PC-9 (cell line): ENCODE measurements around the gene TGFBR3. TPM values are rescaled to one million over a fixed set of nuclear protein-coding genes. Genes with fewer than 3 reads are reported as not detected.
"Not testable (repeated sequence)": the region's sequence is repeated elsewhere in the genome, so short reads cannot be mapped to it uniquely, and the experiment has no call there.

ENCODE experiments used
- BruUV-seq: library from RNA; stranded (reverse); fragments of 400-500 nt; replicated peaks from 2 replicates; lab custom pipeline; 2021; lab: Mats Ljungman, UMichigan
- CTCF ChIA-PET: fragments of 300-600 bp; sonication (Branson Sonifier 250); formaldehyde crosslinking; loops from one replicate; lab custom pipeline; 2022; ENCODE audit warnings: antibody characterized with exemption; lab: Charles Lee
- POLR2A ChIA-PET: fragments of 300-600 bp; sonication (Branson Sonifier 250); formaldehyde crosslinking; loops from one replicate; lab custom pipeline; 2022; ENCODE audit warnings: antibody characterized with exemption; ENCODE audit not compliant: unreplicated experiment; lab: Charles Lee
- DNase-seq, 2 experiments: peaks; one replicate each; pipeline versions ENCODE4 v3.0.0 to v3.0.0-alpha.2; 2015 to 2022; ENCODE audit warnings: mixed read lengths in 1 of 2
- H2AFZ ChIP-seq: fragments of 200-600 bp; sonication (generic); 2 replicates; pipeline ENCODE4 v1.8.1; 2017; ENCODE audit warnings: antibody characterized with exemption
- H3F3A ChIP-seq: fragments of 200-600 bp; sonication (generic); 2 replicates; pipeline ENCODE4 v1.8.1; 2017; ENCODE audit warnings: antibody characterized with exemption, mild to moderate bottlenecking, low read depth; ENCODE audit not compliant: insufficient read depth
- H3K27ac ChIP-seq: fragments of 200-600 bp; sonication (generic); 2 replicates; pipeline ENCODE4 v1.6.1; 2016; ENCODE audit warnings: mixed run types
- H3K27me3 ChIP-seq: fragments of 200-600 bp; sonication (generic); 2 replicates; pipeline ENCODE4 v1.6.1; 2016; ENCODE audit warnings: low read depth, mixed run types; ENCODE audit not compliant: insufficient read depth
- H3K36me3 ChIP-seq: fragments of 200-600 bp; sonication (generic); 2 replicates; pipeline ENCODE4 v1.6.1; 2016; ENCODE audit warnings: low read depth, mixed run types
- H3K4me1 ChIP-seq: fragments of 200-600 bp; sonication (generic); replicated peaks from 2 replicates; pipeline ENCODE4 v1.6.1; 2016; ENCODE audit warnings: mixed run types; ENCODE audit not compliant: insufficient read depth
- H3K4me2 ChIP-seq: fragments of 200-600 bp; sonication (generic); 2 replicates; pipeline ENCODE4 v1.6.1; 2017; ENCODE audit warnings: mixed run types
- H3K4me3 ChIP-seq: fragments of 200-600 bp; sonication (generic); 2 replicates; pipeline ENCODE4 v1.6.1; 2016; ENCODE audit warnings: mixed run types
- H3K79me2 ChIP-seq: fragments of 200-600 bp; sonication (generic); 2 replicates; pipeline ENCODE4 v1.6.1; 2017; ENCODE audit warnings: low read depth, mixed run types
- H3K9me2 ChIP-seq: fragments of 200-600 bp; sonication (generic); 2 replicates; pipeline ENCODE4 v1.8.1; 2017; ENCODE audit warnings: mild to moderate bottlenecking; ENCODE audit not compliant: insufficient read depth
- H3K9me3 ChIP-seq: fragments of 200-600 bp; sonication (generic); 2 replicates; pipeline ENCODE4 v1.8.1; 2016; ENCODE audit warnings: low read depth; ENCODE audit not compliant: insufficient read depth
- H4K20me1 ChIP-seq: fragments of 200-600 bp; sonication (generic); 2 replicates; pipeline ENCODE4 v1.8.1; 2017; ENCODE audit not compliant: insufficient read depth
- CTCF ChIP-seq: fragments of 200-600 bp; sonication (generic); conservative IDR thresholded peaks from 2 replicates; pipeline ENCODE4 v1.6.1; 2017; ENCODE audit warnings: mixed run types, antibody characterized with exemption, mild to moderate bottlenecking, moderate library complexity
- EZH2 ChIP-seq: fragments of 200-600 bp; sonication (generic); IDR thresholded peaks from 2 replicates; pipeline ENCODE4 v1.8.0; 2017; ENCODE audit warnings: antibody characterized with exemption, low read depth
- intact Hi-C: fragments of 100-400 bp; cut with micrococcal nuclease; formaldehyde crosslinking; loops from one replicate; pipeline ENCODE4 v1.10.0; 2022; ENCODE audit not compliant: unreplicated experiment
- total RNA-seq: library from RNA; stranded (reverse); gene quantifications from 2 replicates; pipeline ENCODE4 v1.2.3, GENCODE V29; 2021

TGFBR3 gene
- total RNA-seq, 1 experiment from 2014 or later: 1.6 TPM

- no peak overlapping the region for H3K27ac ChIP-seq
- H3K9me3 ChIP-seq: no peaks in the 10 kb centered on the region
- no peaks in the 10 kb centered on the region for H3K36me3 ChIP-seq
- no peaks in the 10 kb centered on the region for H3K9me2 ChIP-seq
- no peaks in the 10 kb centered on the region; the same call in 1 of the 2 replicates for H3K79me2 ChIP-seq
- peaks cover 26% of the 10 kb centered on the region for H3K4me1 ChIP-seq
- TF ChIP-seq EZH2 (no peak), CTCF (no peak)
- H2AFZ ChIP-seq: no peak overlapping the region
- no peaks in the 10 kb centered on the region for H4K20me1 ChIP-seq
- ChIA-PET CTCF (interaction anchor here (0.6 kb wide), 2 partner anchors 64 to 1200 kb away, joined by 3 read pairs; no protein-coding TSS in a partner anchor), POLR2A (no interaction called here)
- H3K4me2 ChIP-seq: no peak overlapping the region
- no peak overlapping the region for H3K4me3 ChIP-seq
- no peak for DNase-seq
- H3K27me3 ChIP-seq: no peaks in the 10 kb centered on the region
- no TSS peak for BruUV-seq
- intact Hi-C loops: no loop called here
- H3F3A ChIP-seq: peaks cover 16% of the 10 kb centered on the region
Measured at GRCh38 chr1:91854852-91855534, 31.0 kb downstream of the TGFBR3 start.

- CTCF ChIA-PET: no interaction called here
- no TSS peak for BruUV-seq
Measured at GRCh38 chr1:91853397-91853796, 32.6 kb downstream of the TGFBR3 start.

DNA sequence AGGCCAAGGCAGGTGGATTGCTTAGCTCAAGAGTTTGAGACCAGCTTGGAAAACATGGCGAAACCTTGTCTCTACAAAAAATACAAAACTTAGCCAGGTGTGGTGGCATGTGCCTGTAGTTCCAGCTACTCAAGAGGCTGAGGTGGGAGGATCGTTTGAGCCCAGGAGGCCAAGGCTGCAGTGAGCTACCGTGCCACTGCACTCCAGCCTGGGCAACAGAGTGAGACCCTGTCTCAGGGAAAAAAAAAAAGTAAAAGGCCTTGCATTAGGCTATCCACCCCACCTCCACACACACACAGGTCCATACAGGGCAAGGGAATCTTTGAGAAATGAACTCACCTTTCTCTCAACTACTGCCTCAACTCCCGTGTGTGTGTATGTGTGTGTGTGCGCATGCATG lies 33.9 kb downstream of the TGFBR3 start:
- H3K79me2 ChIP-seq, intact Hi-C loops: not testable (repeated sequence)
- peak overlapping the region; percentile 65 for H3K4me2 ChIP-seq

More at GRCh38 chr1:91853397-91853796, 32.6 kb downstream of the TGFBR3 start:
- intact Hi-C loops: no loop called here
- Histone ChIP-seq H3K79me2 (no peaks in the 10 kb centered on the region; the same call in 1 of the 2 replicates), H3K27me3 (no peaks in the 10 kb centered on the region), H3F3A (peaks cover 16% of the 10 kb centered on the region), H3K9me2 (no peaks in the 10 kb centered on the region), H3K4me1 (peaks cover 26% of the 10 kb centered on the region), H3K4me2 (no peak overlapping the region), H3K36me3 (no peaks in the 10 kb centered on the region), H3K27ac (no peak overlapping the region), H2AFZ (no peak overlapping the region), H3K4me3 (no peak overlapping the region), H4K20me1 (no peaks in the 10 kb centered on the region), H3K9me3 (no peaks in the 10 kb centered on the region)
- DNase-seq: no peak
- POLR2A ChIA-PET: no interaction called here
- TF ChIP-seq CTCF (no peak), EZH2 (no peak)

More for the DNA sequence above, 33.9 kb downstream of the TGFBR3 start:
- H4K20me1 ChIP-seq, H3K4me3 ChIP-seq, BruUV-seq, H3K9me2 ChIP-seq, CTCF ChIA-PET, DNase-seq, H3K27me3 ChIP-seq, H3K9me3 ChIP-seq, POLR2A ChIA-PET, H3K36me3 ChIP-seq: not testable (repeated sequence)
- H3K4me1 ChIP-seq: peaks cover 28% of the 10 kb centered on the region
- peaks cover 16% of the 10 kb centered on the region for H3F3A ChIP-seq
- peak overlapping the region; percentile 42; the same call in 1 of the 2 replicates for H2AFZ ChIP-seq
- peak overlapping the region; percentile 57 for H3K27ac ChIP-seq
